Left lobe of liver (tissue), 2 donors: ENCODE measurements around the gene ATP8B2. TPM values are rescaled to one million over a fixed set of nuclear protein-coding genes. Genes with fewer than 3 reads are reported as not detected.
"Not testable (repeated sequence)": the region's sequence is repeated elsewhere in the genome, so short reads cannot be mapped to it uniquely, and the experiment has no call there.

Source experiments
- ATAC-seq: fragments of 200-7000 bp; cut with Tn5 transposase; one replicate; pipeline ENCODE4 v1.9.1; 2020; ENCODE audit warnings: mild to moderate bottlenecking, moderate library complexity
- DNase-seq: peaks from one replicate; pipeline ENCODE4 v3.0.0-alpha.2; 2020; ENCODE audit warnings: low spot score
- total RNA-seq: library from RNA; stranded (reverse); gene quantifications from one replicate; pipeline ENCODE4 v1.2.1, GENCODE V29; 2021
- donor health status: DM: no; HTN: no; CAD: no; lungs with moderate emphysema.
- donor health status: DM: no; HTN: yes; CAD: no.

Gene ATP8B2, protein sequence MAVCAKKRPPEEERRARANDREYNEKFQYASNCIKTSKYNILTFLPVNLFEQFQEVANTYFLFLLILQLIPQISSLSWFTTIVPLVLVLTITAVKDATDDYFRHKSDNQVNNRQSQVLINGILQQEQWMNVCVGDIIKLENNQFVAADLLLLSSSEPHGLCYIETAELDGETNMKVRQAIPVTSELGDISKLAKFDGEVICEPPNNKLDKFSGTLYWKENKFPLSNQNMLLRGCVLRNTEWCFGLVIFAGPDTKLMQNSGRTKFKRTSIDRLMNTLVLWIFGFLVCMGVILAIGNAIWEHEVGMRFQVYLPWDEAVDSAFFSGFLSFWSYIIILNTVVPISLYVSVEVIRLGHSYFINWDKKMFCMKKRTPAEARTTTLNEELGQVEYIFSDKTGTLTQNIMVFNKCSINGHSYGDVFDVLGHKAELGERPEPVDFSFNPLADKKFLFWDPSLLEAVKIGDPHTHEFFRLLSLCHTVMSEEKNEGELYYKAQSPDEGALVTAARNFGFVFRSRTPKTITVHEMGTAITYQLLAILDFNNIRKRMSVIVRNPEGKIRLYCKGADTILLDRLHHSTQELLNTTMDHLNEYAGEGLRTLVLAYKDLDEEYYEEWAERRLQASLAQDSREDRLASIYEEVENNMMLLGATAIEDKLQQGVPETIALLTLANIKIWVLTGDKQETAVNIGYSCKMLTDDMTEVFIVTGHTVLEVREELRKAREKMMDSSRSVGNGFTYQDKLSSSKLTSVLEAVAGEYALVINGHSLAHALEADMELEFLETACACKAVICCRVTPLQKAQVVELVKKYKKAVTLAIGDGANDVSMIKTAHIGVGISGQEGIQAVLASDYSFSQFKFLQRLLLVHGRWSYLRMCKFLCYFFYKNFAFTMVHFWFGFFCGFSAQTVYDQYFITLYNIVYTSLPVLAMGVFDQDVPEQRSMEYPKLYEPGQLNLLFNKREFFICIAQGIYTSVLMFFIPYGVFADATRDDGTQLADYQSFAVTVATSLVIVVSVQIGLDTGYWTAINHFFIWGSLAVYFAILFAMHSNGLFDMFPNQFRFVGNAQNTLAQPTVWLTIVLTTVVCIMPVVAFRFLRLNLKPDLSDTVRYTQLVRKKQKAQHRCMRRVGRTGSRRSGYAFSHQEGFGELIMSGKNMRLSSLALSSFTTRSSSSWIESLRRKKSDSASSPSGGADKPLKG
- 4.4 TPM for total RNA-seq

DNA sequence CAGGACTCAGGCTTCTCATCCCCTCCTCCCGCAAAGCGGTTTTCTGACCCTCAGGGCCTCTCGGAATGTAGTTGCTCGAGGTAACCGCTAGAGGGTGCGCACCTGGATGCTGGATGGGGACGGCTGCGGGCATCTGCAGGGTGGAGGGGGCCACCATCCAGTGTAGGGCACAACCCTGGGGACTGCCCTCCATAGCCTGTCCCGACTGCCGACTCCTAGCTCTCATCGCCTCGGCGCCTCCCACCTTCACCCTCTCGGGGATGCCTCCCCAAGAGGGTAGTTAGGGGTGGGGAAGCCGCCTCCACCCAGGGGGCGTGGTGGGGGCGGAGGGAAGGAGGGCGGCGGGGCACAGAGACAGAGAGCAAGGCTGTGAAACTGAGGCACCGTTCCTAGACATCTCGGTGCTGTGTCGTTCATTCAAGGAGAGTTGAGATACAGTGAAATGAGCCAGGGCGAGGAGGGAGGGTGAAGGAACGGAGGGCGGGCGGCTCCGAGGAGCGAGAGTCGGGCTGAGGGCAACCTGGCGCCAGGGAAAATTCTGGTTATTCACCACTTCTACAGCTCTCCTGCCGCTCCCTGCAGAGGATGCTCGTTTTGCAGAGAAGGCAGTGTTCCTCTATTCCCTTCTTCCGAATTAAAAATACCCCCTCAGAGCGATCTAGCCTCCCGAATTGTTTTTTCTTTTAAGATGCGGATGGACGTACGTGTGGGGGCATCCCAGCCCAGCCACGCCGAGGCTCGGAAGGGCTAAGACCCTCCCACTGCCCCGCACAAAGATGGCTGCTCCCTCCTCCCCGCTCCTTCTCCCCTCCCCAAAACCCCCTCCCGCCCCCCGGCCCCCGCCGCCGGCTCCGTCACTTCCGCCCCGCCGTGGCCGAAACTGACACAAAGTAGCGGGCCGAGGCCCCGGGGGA, at the start of gene ATP8B2:
ATP8B2 (plus strand) TSS at position 857 of the 914 bp plus-strand sequence. CDS start 2,617 bp downstream, outside the sequence.
- ATAC-seq (peak; percentile 72), DNase-seq (peak; percentile 69)

DNA sequence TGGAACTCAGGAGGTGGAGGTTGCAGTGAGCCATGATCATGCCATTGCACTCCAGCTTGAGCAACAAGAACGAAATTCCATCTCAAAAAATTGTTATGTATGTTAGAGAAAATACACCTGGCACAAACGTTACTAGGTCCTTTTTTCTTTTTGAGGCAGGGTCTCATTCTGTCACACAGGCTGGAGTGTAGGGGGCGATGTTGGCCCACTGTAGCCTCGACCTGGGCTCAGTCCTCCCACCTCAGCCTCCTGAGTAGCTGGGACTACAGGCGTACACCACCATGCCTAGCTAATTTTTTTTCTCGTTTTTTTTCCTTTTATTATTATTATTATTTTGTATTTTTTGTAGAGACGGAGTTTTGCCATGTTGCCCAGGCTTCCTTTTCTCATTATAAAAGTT, 48.5 kb upstream of the ATP8B2 start:
- DNase-seq (no peak), ATAC-seq (no peak)

DNA sequence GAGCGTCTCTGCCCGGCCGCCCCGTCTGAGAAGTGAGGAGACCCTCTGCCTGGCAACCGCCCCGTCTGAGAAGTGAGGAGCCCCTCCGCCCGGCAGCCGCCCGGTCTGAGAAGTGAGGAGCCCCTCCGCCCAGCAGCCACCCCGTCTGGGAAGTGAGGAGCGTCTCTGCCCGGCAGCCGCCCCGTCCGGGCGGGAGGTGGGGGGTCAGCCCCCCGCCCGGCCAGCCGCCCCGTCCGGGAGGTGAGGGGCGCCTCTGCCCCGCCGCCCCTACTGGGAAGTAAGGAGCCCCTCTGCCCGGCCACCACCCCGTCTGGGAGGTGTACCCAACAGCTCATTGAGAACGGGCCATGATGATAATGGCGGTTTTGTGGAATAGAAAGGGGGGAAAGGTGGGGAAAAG, 37.7 kb upstream of the ATP8B2 start:
- ATAC-seq, DNase-seq: not testable (repeated sequence)

DNA sequence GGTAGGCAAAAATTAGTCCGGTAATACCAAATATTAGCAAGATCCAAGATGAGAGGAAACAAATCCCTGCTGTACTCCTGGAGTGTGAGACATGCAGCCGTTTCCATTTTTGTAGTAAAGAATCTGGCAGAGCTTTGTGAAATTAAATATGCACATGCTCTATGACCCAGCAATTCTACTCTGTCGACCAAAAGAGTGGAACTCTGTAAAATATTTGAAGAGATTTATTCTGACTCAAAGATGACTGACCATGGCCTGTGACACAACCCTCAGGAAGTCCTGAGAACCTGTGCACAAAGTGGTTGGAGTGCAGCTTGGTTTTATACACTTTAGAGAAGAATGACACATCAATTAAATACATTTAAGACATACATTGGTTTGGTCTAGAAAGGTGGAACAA, 36.7 kb upstream of the ATP8B2 start:
- no peak for DNase-seq
- ATAC-seq: no peak

DNA sequence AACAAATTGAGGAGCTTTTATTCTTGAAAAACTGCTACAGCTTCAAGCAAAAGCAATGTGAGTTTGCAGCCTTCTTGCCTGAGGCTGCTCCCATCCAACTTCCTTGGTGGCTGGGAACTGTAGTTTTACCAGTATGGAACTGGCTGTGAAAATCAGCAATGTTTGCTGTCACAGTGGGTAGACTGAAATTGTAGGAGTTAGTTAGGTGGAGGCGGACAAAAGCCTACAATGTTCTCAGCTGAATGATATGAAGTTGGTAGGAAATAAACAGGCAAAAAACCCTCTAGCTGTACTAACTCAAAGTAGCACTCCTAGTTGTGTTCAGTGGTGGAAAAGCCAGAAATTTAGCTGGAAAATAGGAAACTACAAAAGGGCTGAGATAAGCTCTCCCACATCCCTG, 34.4 kb upstream of the ATP8B2 start:
- no peak for ATAC-seq
- DNase-seq: no peak

DNA sequence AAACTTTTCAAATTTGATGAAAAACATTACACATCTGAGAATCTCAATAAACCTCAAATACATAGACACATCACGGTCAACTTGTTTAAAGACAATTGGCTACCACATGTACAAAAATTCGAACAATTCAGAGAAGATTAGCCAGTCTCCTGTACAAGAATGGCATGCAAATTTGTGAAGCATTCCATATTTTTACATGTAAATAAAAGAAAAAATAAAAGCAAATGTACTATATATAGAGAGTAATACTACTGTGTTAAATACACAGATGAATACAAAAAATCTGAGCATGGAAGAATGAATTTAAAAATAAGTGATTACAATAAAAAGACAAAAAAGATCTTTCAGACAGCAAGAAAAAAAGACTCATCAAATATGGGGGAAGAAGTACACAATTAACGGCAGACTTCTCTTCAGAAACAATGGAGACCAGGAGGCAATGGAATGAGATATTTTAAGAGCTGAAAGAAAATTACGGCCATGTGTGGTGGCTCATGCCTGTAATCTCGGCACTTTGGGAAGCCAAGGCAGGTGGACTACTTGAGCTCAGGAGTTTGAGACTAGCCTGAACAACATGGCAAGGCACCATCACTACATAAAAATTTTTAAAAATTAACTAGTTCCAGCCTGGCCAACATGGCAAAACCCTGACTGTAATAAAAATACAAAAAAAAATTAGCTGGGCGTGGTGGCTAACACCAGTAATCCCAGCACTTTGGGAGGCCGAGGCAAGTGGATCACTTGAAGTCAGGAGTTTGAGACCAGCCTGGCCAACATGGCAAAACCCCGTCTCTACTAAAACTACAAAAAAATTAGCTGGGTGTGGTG, 29.7 kb upstream of the ATP8B2 start:
- no peak for DNase-seq
- no peak for ATAC-seq

DNA sequence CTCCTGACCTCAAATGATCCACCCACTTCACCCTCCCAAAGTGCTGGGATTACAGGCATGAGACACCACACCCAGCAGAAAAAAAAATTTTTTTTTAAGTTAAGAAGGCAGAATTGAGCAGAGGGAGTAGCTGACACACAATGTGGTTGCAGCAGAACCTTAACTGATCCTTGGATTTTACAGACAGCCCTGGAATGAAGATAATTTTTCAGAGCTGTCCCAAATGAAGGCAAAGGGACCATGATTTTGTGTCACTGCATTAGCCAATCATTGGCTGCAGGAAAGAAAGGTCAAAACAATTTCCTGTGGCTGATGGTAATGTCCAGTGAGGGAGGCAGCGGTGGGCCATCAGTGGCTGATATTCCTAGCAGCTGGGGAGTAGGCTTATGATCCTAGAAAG, 23.7 kb upstream of the ATP8B2 start:
- ATAC-seq (no peak), DNase-seq (no peak)

DNA sequence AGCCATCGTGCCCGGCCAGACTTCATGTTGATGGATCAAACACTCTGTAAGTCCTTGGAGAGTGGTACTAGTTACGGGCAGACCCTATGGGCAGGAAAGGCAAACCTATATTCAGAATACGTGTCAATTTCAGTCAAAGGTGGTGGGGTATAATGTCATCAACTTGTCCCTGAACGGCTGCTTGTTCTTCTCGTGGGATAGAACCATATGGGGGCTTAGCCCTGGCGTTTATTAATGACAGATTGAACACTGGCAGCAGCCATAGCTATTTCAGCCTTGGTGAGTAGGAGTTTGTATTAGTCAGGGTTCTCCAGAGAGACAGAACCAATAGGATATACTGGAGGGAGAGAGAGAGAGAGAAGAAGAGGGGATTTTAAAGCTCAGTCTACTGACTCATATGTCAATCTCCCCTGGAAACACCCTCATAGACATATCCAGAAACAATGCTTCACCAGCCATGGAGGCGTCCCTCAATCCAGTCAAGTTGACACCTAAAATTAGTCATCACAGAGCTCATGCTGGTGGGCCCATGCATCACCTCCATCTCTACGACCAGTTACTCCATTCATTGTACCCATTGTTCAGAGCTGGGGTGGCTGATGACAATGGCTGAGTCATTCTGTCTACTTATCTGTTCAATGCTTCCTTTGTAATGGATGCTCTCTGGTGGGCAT, 20.5 kb upstream of the ATP8B2 start:
- DNase-seq (no peak), ATAC-seq (no peak)

DNA sequence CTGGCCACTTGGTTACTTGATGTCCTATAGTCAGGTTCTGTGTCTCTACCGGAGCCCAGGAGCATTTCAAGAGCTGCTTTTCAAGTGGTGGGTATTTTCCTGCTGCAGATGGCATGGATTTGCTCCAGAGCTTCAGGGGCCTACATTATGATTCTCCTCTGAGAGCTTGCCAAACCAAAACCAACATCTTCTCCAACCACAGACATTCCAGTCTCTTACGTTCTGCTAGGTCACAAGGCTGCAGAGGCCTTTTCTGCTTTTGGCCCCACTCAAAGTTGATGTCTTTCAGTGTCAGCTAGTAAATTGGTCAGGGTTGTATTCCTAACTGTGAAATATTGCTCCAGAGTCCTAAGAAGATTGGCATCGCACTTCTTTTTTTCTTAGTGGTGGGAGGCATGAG, 19.2 kb upstream of the ATP8B2 start:
- no peak for ATAC-seq

DNA sequence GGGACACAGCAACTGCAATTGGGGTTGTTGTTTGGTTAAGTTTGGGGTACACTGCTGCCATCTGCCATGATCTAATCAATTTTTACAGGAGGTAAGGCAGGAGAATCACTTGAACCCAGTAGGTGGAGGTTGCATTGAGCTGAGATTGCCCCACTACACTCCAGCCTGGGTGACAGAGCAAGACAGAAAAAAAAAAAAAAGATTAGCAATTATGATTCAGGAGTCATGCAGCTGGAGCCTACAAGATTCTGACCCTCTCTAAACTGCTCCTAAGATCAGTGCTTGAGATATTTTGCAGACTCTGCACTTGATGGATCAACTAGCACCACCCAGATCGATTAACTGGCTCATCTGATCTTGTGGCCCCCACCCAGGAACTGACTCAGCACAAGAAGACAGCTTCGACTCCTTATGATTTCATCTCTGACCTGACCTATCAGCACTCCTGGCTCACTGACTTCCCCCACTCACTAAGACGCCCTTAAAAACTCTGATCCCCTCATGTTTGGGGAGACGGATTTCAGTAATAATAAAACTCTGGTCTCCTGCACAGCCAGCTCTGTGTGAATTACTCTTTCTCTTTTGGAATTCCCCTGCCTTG, 17.6 kb upstream of the ATP8B2 start:
- not testable (repeated sequence) for DNase-seq, ATAC-seq

More for the DNA sequence above, 19.2 kb upstream of the ATP8B2 start:
- no peak for DNase-seq

DNA sequence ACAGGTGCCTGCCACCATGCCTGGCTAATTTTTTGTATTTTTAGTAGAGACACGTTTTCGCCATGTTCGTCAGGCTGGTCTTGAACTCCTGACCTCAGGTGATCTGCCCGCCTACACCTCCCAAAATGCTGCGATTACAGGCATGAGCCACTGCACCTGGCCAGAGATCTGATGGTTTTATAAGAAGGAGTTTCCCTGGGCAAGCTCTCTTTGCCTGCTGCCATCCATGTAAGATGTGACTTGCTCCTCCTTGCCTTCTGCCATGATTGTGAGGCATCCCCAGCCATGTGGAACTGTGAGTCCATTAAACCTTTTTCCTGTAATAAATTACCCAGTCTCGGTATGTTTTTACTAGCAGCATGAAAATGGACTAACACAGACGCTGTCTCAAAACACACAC, 16.2 kb upstream of the ATP8B2 start:
- not testable (repeated sequence) for DNase-seq, ATAC-seq

DNA sequence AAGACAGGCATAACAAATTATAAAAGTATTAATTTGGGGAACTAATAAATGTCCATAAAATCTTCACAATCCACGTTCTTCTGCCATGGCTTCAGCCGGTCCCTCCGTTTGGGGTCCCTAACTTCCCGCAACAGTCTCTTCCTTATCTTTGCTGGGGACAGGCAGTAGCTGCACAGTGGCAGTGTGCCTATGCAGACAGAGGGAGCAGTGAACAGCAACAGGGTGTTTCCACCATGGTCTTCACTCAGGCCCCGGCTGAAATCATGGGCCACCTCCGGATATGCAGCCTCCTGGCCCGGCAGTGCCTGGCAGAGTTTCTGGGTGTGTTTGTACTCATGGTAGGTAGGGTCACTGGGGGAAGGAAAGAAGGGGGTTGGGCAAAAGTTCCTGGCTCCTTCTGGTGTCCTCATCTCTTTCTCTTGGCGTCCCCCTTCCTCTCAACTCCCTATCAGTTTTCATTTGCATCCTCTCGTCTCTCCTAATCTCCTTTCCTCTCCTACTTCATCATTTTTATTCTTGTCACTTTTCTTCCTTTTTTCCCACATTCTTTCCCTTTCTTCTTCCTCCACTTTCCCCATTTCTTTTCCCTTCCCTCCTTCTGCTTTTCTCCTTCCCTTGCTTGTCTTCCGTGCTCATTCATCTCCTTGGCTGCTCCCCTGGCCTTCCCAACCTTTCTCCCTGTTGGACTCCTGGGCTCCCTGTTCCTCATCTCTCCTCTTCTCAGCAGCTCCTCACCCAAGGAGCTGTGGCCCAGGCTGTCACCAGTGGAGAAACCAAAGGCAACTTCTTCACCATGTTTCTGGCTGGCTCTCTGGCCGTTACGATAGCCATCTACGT, 12.9 kb upstream of the ATP8B2 start:
- not testable (repeated sequence) for DNase-seq

DNA sequence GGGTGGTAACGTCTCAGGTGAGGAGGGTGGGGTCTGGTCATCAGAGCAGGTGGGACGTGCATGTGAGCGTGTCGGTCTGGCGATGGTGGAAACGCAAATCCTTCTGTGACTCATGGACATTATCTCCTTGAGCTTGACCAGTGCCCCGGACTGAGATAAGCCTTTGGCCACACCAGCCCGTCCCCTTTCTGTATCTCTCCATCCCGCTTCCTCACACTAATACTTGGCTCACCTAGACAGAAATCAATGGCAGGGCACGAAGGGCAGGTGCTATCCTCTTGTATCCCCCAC, 12.3 kb upstream of the ATP8B2 start:
- DNase-seq: no peak
- ATAC-seq: no peak

More for the DNA sequence above, 12.9 kb upstream of the ATP8B2 start:
- ATAC-seq: not testable (repeated sequence)

DNA sequence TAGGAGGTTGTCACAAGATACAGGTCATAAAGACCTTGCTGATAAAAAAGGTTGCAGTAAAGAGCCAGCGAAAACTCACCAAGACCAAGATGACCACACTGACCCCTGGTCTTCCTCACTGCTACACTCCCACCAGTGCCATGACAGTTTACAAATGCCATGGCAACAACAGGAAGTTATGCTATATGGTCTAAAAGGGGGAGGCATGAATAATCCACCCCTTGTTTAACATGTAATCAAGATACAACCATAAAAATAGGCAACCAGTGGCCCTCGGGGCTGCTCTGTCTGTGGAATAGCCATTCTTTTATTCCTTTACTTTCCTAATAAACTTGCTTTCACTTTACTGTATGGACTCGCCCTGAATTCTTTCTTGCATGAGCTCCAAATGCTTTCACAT, 11.1 kb upstream of the ATP8B2 start:
- ATAC-seq, DNase-seq: not testable (repeated sequence)

DNA sequence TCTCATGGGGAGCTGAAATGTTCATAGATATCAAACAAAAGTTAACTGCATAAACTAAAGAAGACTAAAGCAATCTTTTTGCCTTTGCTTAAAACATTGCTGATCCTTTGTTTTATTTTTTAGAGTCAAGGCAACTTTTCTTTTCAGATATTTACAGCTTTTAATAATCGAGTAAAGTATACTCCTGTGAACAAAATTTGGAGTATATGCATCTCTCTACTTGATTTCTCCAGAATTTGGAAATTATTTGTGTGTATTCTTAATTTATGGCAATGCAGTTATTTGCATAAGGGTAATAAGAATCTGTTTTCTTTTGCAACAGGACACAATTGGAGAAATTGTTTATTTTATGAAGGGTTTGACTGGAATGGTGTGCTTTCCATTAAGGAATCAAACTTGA, 8.6 kb upstream of the ATP8B2 start:
- DNase-seq (no peak), ATAC-seq (no peak)

DNA sequence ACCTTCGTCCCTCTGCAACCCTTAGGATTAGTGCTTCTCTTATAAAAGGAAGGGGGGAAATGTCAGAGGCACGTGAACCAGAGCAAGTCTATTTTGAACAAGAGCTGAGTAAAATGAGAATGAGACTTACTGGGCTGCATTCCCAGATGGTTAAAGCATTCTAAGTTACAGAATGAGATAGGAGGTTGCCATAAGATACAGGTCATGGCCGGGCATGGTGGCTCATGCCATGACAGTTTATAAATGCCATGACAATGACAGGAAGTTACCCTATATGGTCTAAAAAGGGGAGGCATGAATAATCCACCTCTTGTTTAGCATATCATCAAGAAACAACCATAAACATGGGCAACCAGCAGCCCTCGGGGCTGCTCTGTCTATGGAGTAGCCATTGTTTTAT, 6.9 kb upstream of the ATP8B2 start:
- no peak for ATAC-seq
- DNase-seq: no peak

DNA sequence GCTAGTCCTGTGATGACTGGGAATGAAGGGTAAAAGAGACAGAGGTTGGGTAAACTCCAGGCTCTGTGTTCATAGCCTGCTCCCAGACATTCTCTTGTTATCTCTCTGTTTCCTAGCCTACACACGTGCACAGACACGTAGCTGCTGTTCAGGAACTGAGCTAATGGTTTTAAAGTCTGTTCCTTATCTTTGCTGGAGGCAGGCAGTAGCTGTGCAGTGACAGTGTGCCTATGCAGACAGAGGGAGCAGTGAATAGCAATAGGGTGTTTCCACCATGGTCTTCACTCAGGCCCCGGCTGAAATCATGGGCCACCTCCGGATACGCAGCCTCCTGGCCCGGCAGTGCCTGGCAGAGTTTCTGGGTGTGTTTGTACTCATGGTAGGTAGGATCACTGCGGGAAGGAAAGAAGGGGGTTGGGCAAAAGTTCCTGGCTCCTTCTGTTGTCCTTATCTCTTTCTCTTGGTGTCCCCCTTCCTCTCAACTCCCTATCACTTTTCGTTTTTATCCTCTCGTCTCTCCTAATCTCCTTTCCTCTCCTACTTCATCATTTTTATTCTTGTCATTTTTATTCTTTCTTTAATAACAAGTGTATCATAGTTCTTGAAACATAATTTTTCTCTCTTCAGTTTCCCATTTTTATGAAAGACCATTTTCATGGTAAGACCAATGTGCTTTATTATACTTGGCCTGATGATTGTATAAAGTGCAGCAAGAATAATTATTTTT, 4.3 kb upstream of the ATP8B2 start, which contains the start of gene AQP10:
AQP10 (plus strand) TSS at position 212 of the 727 bp plus-strand sequence; CDS start at position 275, 63 bp downstream.
- no peak for DNase-seq
- no peak for ATAC-seq
